GM23338 (cell line): ENCODE measurements around the gene MARCHF3.

Experiments
- CREB1 ChIP-seq: fragments of 250-450 bp; sonication (Bioruptor Pico); IDR thresholded peaks from 2 replicates; pipeline ENCODE4 v1.5.0; 2020; ENCODE audit warnings: low read depth, mild to moderate bottlenecking, moderate library complexity
- CTCF ChIP-seq, 2 experiments: fragments of 200-600 bp in 1 of 2; sonication (generic) in 1 of 2; conservative IDR thresholded peaks; 2 replicates each; pipeline versions ENCODE4 v1.5.1 to v1.6.1; 2016 to 2017; ENCODE audit warnings: antibody characterized with exemption in 2 of 2, low read depth in 2 of 2, mild to moderate bottlenecking in 2 of 2, moderate library complexity in 1 of 2
- ETS1 ChIP-seq: IDR thresholded peaks from 2 replicates; pipeline ENCODE4 v1.6.1; 2016; ENCODE audit warnings: antibody characterized with exemption
- EZH2 ChIP-seq: fragments of 200-600 bp; sonication (generic); IDR thresholded peaks from one replicate; pipeline ENCODE4 v1.8.0; 2017; ENCODE audit warnings: antibody characterized with exemption, mild to moderate bottlenecking, low read depth; ENCODE audit not compliant: unreplicated experiment
- EZH2phosphoT487 ChIP-seq: fragments of 200-600 bp; sonication (generic); IDR thresholded peaks from one replicate; pipeline ENCODE4 v1.8.1; 2018; ENCODE audit warnings: antibody characterized with exemption; ENCODE audit not compliant: unreplicated experiment
- JUNB ChIP-seq: IDR thresholded peaks from one replicate; pipeline ENCODE4 v1.6.1; 2016; ENCODE audit warnings: antibody characterized with exemption; ENCODE audit not compliant: unreplicated experiment
- POLR2AphosphoS5 ChIP-seq: IDR thresholded peaks from 2 replicates; pipeline ENCODE4 v1.6.1; 2016; ENCODE audit warnings: antibody characterized with exemption, low read depth
- REST ChIP-seq: IDR thresholded peaks from one replicate; pipeline ENCODE4 v1.6.1; 2018; ENCODE audit warnings: antibody characterized with exemption; ENCODE audit not compliant: unreplicated experiment
- ZNF462 ChIP-seq: fragments of 250-450 bp; sonication (Bioruptor Pico); IDR thresholded peaks from 2 replicates; pipeline ENCODE4 v1.5.0; 2020; ENCODE audit warnings: mild to moderate bottlenecking, moderate library complexity

- TF ChIP-seq CTCF (conservative IDR thresholded peaks at IDR 0.05; ENCODE audit: low read depth in 2 of 2) (no peak), REST (no peak), POLR2AphosphoS5 (no peak), CREB1 (CRISPR knock-in tag) (no peak), EZH2phosphoT487 (no peak), ETS1 (no peak), JUNB (no peak), EZH2 (no peak), ZNF462 (CRISPR knock-in tag) (no peak)
Measured at GRCh38 chr5:127009784-127010183, 20.6 kb downstream of the MARCHF3 start.
